GM21825 (cell line): ENCODE measurements around the gene NECTIN3.
A peak's percentile ranks its signal among the peaks of the same experiment; 100 is the strongest.

Experiments
- ATAC-seq: cut with Tn5 transposase; IDR thresholded peaks from one replicate; pipeline ENCODE4 v1.9.1; 2021; ENCODE audit warnings: mild to moderate bottlenecking, moderate library complexity; ENCODE audit not compliant: unreplicated experiment

Gene NECTIN3

GRCh38 chr3:111194048-111194447 lies 122.4 kb downstream of the NECTIN3 start:
- ATAC-seq: no peak

- no peak for ATAC-seq
These were observed 125.9 kb downstream of the NECTIN3 start for GRCh38 chr3:111197485-111197884.

- ATAC-seq: no peak
These were observed 128.4 kb downstream of the NECTIN3 start for GRCh38 chr3:111200027-111200426.

GRCh38 chr3:111210003-111210711 lies 138.5 kb downstream of the NECTIN3 start:
- ATAC-seq: no peak

GRCh38 chr3:111210866-111211564 lies 139.4 kb downstream of the NECTIN3 start:
- no peak for ATAC-seq

GRCh38 chr3:111212511-111212910 lies 140.9 kb downstream of the NECTIN3 start:
- no peak for ATAC-seq

- no peak for ATAC-seq
These were observed 143.9 kb downstream of the NECTIN3 start for GRCh38 chr3:111215481-111215880.

GRCh38 chr3:111218615-111219014 lies 147.0 kb downstream of the NECTIN3 start:
- no peak for ATAC-seq

- ATAC-seq: no peak
These were observed 155.6 kb downstream of the NECTIN3 start for GRCh38 chr3:111227216-111227615.

GRCh38 chr3:111229301-111229700 lies 157.7 kb downstream of the NECTIN3 start:
- no peak for ATAC-seq

- ATAC-seq: no peak
These were observed 165.5 kb downstream of the NECTIN3 start for GRCh38 chr3:111236836-111237713.

GRCh38 chr3:111237946-111238345 lies 166.3 kb downstream of the NECTIN3 start:
- ATAC-seq: no peak

- ATAC-seq: peak; percentile 100
These were observed 167.3 kb downstream of the NECTIN3 start for GRCh38 chr3:111238885-111239284.

- no peak for ATAC-seq
These were observed 170.3 kb downstream of the NECTIN3 start for GRCh38 chr3:111241960-111242359.
